Measurements from ENCODE around the gene INCENP. TPM values are rescaled to one million over a fixed set of nuclear protein-coding genes. Genes with fewer than 3 reads are reported as not detected.

Gene INCENP
- total and polyA plus RNA-seq, 4 donors = 2.4 to 34.4 (median 4.7) TPM

- Histone ChIP-seq H3K27ac (ENCODE audit: low read depth in 1 of 2, low read length in 2 of 2) (peak overlapping the region in 1 of 2 donors; percentile 61), H3K4me3 (ENCODE audit: low read depth in 1 of 3, low read length in 3 of 3) (no peak overlapping the region), H3K9ac (ENCODE audit: low read depth in 1 of 2, low read length in 2 of 2) (no peak overlapping the region), H3K4me1 (ENCODE audit: control insufficient read depth in 4 of 4, insufficient read depth in 4 of 4, low read length in 3 of 4) (peaks cover 0 to 4% (median 0%) of the 10 kb centered on the region in 4 donors), H3K36me3 (ENCODE audit: control insufficient read depth in 4 of 4, insufficient read depth in 3 of 4, low read depth in 1 of 4, low read length in 3 of 4) (no peaks in the 10 kb centered on the region), H3K27me3 (ENCODE audit: control insufficient read depth in 4 of 4, insufficient read depth in 4 of 4, low read length in 3 of 4) (no peaks in the 10 kb centered on the region), H3K9me3 (ENCODE audit: control insufficient read depth in 4 of 4, low read length in 3 of 4) (no peaks in the 10 kb centered on the region)
- TF ChIP-seq EGR1 (IDR thresholded peaks at IDR 0.05; ENCODE audit: low read depth in 2 of 2) (no peak), FOXA2 (IDR thresholded peaks at IDR 0.05) (no peak), JUND (IDR thresholded peaks at IDR 0.05) (no peak), HNF4A (conservative IDR thresholded peaks at IDR 0.05) (no peak), HNF4G (IDR thresholded peaks at IDR 0.05) (no peak), YY1 (IDR thresholded peaks at IDR 0.05) (no peak), ZBTB33 (IDR thresholded peaks at IDR 0.05) (no peak), CTCF (IDR thresholded peaks at IDR 0.05; ENCODE audit: low read depth, low read length, missing input control) (no peak), RAD21 (IDR thresholded peaks at IDR 0.05) (no peak), TAF1 (conservative IDR thresholded peaks at IDR 0.05) (no peak), NR2F2 (IDR thresholded peaks at IDR 0.05) (no peak), SP1 (IDR thresholded peaks at IDR 0.05) (no peak), FOXA1 (IDR thresholded peaks at IDR 0.05) (no peak)
- WGBS = 60% methylated on average over 3 of the region's 3 CpGs
- no peak for DNase-seq (ENCODE audit: low spot score)
These were observed 19.8 kb upstream of the INCENP start for GRCh38 chr11:62103986-62104385.

- Histone ChIP-seq H3K27ac (ENCODE audit: low read depth in 1 of 2, low read length in 2 of 2) (peak overlapping the region; percentile 62 to 81), H3K4me3 (ENCODE audit: low read depth in 1 of 3, low read length in 3 of 3) (no peak overlapping the region), H3K27me3 (ENCODE audit: control insufficient read depth in 4 of 4, insufficient read depth in 4 of 4, low read length in 3 of 4) (no peaks in the 10 kb centered on the region), H3K36me3 (ENCODE audit: control insufficient read depth in 4 of 4, insufficient read depth in 3 of 4, low read depth in 1 of 4, low read length in 3 of 4) (no peaks in the 10 kb centered on the region), H3K9ac (ENCODE audit: low read depth in 1 of 2, low read length in 2 of 2) (peak overlapping the region in 1 of 2 donors; percentile 36), H3K9me3 (ENCODE audit: control insufficient read depth in 4 of 4, low read length in 3 of 4) (no peaks in the 10 kb centered on the region), H3K4me1 (ENCODE audit: control insufficient read depth in 4 of 4, insufficient read depth in 4 of 4, low read length in 3 of 4) (peaks cover 0 to 4% (median 0%) of the 10 kb centered on the region in 4 donors)
- DNase-seq (ENCODE audit: low spot score) = no peak
- WGBS = 54% methylated on average over 11 of the region's 11 CpGs
- TF ChIP-seq FOXA1 (IDR thresholded peaks at IDR 0.05) (no peak), SP1 (IDR thresholded peaks at IDR 0.05) (peak; percentile 50), RAD21 (IDR thresholded peaks at IDR 0.05) (no peak), ATF3 (IDR thresholded peaks at IDR 0.05) (no peak), REST (IDR thresholded peaks at IDR 0.05) (no peak), EGR1 (IDR thresholded peaks at IDR 0.05; ENCODE audit: low read depth in 2 of 2) (no peak), JUND (IDR thresholded peaks at IDR 0.05) (peak in 1 of 2 donors; percentile 14), ZBTB33 (IDR thresholded peaks at IDR 0.05) (no peak), RXRA (IDR thresholded peaks at IDR 0.05) (no peak), TAF1 (conservative IDR thresholded peaks at IDR 0.05) (no peak), FOXA2 (IDR thresholded peaks at IDR 0.05) (no peak), MAX (IDR thresholded peaks at IDR 0.05) (no peak), HNF4A (conservative IDR thresholded peaks at IDR 0.05) (no peak), YY1 (IDR thresholded peaks at IDR 0.05) (no peak), GABPA (IDR thresholded peaks at IDR 0.05 in 1 of 2, conservative IDR thresholded peaks at IDR 0.05 in 1 of 2) (peak in 1 of 2 donors; percentile 18), NR2F2 (IDR thresholded peaks at IDR 0.05) (peak; percentile 95), HNF4G (IDR thresholded peaks at IDR 0.05) (no peak)
These were observed 18.8 kb upstream of the INCENP start for GRCh38 chr11:62104816-62105653.
